GM12801 (cell line): Measurements from ENCODE around the gene LINGO1.

Experiments used
- CTCF ChIP-seq: IDR thresholded peaks from one replicate; pipeline ENCODE4 v1.5.1; 2011; ENCODE audit warnings: control low read depth; ENCODE audit not compliant: insufficient read length; ENCODE audit errors: extremely low read depth

LINGO1 gene

DNA sequence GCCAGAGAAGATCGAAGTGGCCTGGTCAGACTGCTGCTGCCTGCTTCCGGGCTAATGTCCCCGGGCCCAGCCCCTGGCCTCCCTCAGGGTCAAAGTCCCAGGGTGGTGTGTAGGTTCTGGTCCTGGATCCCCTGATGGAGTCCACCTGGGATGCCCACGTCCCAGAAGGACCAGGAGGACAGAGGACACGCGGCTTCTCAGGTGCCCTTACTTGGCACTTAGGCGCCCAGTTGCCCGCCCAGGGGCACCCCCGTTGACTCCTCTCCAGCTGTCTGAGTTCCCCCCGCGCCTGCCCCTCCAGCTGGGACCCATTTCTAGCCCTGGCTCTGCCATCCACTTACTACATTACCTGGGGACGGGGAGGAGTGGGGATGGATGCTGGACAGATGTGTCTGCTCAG is 44.6 kb downstream of the LINGO1 start:
- no peak for TF ChIP-seq CTCF

GRCh38 chr15:77584691-77585090 is 48.0 kb downstream of the LINGO1 start:
- no peak for TF ChIP-seq CTCF

DNA sequence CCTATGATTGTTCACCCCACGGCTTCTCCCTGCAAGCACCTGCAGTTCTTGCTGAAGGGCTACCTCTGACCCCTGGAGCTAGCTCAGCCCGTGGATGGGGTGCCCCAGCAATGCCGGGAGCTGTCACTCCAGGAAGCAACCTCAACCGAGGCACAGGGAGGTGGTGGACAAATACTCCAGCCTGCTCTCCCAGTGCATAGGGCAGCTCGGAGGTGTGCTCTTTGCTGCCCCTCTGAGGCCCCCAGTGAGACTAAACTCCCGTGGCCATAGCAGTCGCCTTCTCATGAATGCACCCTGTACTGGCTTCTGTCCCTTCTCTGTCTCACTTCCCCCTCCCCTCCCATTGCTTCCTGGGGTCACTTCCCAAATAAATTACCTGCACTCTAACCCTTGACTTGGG is 48.5 kb downstream of the LINGO1 start:
- TF ChIP-seq CTCF = no peak

DNA sequence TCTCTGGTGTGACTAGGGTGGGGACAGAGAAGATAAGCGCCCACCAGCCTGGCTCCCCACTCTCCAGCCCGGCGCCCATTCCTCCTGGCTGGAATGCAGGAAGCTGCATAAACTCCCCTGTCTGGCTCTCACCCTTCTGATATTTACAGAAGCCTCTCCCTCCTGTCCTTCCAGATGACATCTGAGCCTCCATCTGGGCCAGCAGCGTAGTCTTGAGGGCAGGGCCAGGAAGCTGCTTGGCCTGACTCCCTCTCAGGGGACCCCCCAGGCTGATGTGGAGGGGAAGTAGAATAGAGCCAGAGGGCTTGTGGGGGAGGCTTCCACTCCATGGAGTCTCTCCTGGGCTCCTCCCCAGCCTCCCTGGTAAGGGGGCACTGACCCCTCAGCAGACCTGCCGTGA is 49.9 kb downstream of the LINGO1 start:
- TF ChIP-seq CTCF = no peak

GRCh38 chr15:77581896-77582569 is 50.7 kb downstream of the LINGO1 start:
- TF ChIP-seq CTCF = no peak

DNA sequence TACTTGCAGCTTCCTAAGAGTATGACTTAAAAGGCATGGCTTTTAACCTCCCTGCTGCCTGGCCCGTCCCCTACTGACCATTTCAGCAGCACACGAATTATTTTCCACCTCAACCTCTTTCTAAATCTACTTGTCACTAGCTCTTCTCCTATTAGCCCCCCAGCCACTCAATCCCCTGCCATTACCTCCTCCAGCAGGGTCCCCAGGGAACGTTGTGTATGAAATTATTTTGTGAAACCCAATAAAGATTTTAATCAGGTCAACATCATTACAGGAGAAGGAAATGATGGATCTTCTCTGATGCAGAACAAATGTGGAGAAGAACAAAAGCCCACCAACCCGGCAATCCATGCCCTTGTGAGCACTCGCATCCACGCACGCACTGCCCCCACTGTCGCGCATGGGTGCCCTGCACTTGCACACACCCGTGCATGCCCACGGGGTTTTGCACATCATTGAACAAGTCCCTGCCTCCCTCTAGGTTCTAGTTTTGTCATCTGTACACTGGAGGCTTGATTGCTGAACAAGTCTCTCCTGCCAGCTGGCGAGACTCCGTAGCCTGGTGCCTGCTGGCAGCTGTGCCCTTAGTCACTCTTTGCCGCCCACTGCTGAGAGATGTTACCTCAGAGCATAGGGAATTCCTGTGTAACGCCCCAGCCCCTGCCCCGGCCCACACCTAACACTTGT is 51.6 kb downstream of the LINGO1 start:
- TF ChIP-seq CTCF = no peak

DNA sequence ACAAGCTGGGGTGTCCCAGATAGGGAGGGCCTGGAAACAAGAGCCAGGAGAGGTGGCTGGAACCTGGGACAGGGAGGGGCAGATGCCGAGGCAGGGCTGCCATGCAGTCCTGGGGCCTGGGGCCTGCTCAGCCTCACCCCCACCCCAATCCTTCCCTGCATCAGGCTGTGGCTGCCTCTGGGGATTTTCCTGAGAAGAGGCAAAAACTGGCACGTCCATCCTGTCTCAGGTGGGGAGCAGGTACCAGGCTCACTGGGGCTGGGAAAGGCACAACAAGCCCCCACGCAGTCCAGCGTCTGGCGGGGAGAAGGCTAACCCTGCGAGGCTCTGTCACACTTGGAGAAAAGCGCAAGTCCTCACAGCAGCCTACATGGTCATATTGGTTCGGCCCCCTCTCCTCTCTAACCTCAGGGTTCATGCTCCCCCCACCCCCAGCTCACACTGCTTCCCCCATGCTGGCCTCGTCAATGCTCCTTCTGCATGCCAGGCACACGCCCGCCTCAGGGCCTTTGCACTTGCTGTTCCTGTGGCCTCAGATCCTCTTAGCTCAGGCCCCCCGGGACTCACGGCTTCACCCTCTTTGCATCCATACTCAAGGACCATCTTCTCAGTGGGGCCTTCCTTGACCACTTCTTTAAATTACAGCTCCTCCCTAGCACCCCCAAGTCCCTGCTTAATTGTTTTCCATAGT is 53.1 kb downstream of the LINGO1 start:
- TF ChIP-seq CTCF = no peak
